B cell (primary cell): ENCODE results near the gene STMN3.

Experiments used
- CTCF ChIP-seq: fragments of 200-600 bp; IDR thresholded peaks from one replicate; pipeline ENCODE4 v1.8.0; 2022; ENCODE audit warnings: antibody characterized with exemption, mild to moderate bottlenecking
- EZH2 ChIP-seq: IDR thresholded peaks from 2 replicates; pipeline ENCODE4 v1.6.1; 2012; ENCODE audit warnings: borderline replicate concordance, low read depth, mild to moderate bottlenecking, moderate library complexity, low read length; ENCODE audit not compliant: insufficient read depth, poor library complexity, severe bottlenecking

DNA sequence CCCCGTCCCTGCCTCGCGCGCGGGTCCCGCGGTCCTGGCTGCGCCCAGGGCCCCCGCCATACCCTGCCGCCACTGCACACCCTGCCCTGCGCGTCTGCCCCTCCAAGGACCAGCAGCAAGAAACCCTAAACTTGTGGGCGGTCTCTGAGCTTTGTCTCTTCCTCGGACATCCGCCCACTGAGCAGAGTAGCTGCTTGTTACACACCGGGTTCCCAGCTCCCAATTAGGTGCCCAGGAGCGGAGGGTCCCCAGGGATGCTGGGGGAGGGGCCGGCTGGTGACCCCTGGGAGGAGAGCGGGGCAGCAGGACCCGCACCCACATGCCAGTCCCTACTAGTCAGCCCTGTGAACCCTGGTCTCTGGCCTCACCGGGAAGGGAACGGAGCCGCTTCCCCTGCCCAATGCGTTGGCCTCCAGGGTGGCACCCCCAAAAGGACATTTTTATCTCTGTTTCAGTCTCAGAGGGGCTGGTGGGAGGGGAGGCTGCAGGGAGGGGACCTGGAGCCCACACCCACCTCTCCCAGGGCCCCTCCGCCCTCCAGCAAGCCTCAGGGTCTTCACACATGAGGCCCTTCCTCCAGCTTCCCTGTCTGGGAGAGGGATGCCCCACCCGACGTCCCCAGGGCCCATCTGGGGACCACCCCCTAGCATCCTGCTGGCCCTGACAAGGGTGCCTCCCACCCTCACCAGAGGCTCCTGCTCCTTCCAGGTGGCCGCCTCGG lies 10.5 kb downstream of the STMN3 start:
- TF ChIP-seq CTCF (no peak), EZH2 (no peak)
